OCI-LY7 (cell line): ENCODE results near the gene PGBD1. TPM values are rescaled to one million over a fixed set of nuclear protein-coding genes. Genes with fewer than 3 reads are reported as not detected.

Source experiments
- BruUV-seq: library from RNA; stranded (reverse); fragments of 400-500 nt; replicated peaks from 2 replicates; lab custom pipeline; 2021; lab: Mats Ljungman, UMichigan
- CTCF ChIA-PET: fragments of 300-600 bp; sonication (Branson Sonifier 250); formaldehyde crosslinking; loops from one replicate; lab custom pipeline; 2022; ENCODE audit warnings: antibody characterized with exemption; ENCODE audit not compliant: unreplicated experiment; lab: Charles Lee
- POLR2A ChIA-PET: fragments of 300-600 bp; sonication (Branson Sonifier 250); formaldehyde crosslinking; loops from one replicate; lab custom pipeline; 2022; ENCODE audit warnings: antibody characterized with exemption; lab: Charles Lee
- DNase-seq: peaks from one replicate; pipeline ENCODE4 v3.0.0-alpha.2; 2015; ENCODE audit warnings: low spot score
- H2AFZ ChIP-seq: fragments of 200-600 bp; sonication (generic), shearing (Covaris generic); 2 replicates; pipeline ENCODE4 v1.6.1; 2014; ENCODE audit warnings: mild to moderate bottlenecking, antibody characterized with exemption, low read length, moderate library complexity
- H3K27ac ChIP-seq: fragments of 200-600 bp; sonication (generic); 2 replicates; pipeline ENCODE4 v1.5.1; 2014; ENCODE audit warnings: mixed run types, low read depth, mild to moderate bottlenecking, moderate library complexity, low read length, inconsistent platforms; ENCODE audit not compliant: poor library complexity, severe bottlenecking
- H3K36me3 ChIP-seq: fragments of 200-600 bp; sonication (generic); 2 replicates; pipeline ENCODE4 v1.6.1; 2014; ENCODE audit warnings: mild to moderate bottlenecking, antibody characterized with exemption, low read length, moderate library complexity, mixed read lengths; ENCODE audit not compliant: insufficient read depth
- H3K4me1 ChIP-seq: fragments of 200-600 bp; sonication (generic); 2 replicates; pipeline ENCODE4 v1.5.1; 2014; ENCODE audit warnings: mild to moderate bottlenecking, low read length; ENCODE audit not compliant: insufficient read depth, poor library complexity, severe bottlenecking
- H3K4me2 ChIP-seq: fragments of 200-600 bp; sonication (generic); 2 replicates; pipeline ENCODE4 v1.6.1; 2014; ENCODE audit warnings: mild to moderate bottlenecking, low read length
- H3K4me3 ChIP-seq: fragments of 200-600 bp; sonication (generic); 2 replicates; pipeline ENCODE4 v1.5.1; 2014; ENCODE audit warnings: mild to moderate bottlenecking, low read depth, low read length; ENCODE audit not compliant: poor library complexity, severe bottlenecking
- H3K79me2 ChIP-seq: fragments of 200-600 bp; sonication (generic); 2 replicates; pipeline ENCODE4 v1.6.1; 2016; ENCODE audit warnings: low read depth, mild to moderate bottlenecking, low read length, moderate library complexity, mixed read lengths; ENCODE audit not compliant: insufficient read depth
- H3K9me2 ChIP-seq: fragments of 200-600 bp; sonication (generic); 2 replicates; pipeline ENCODE4 v1.6.1; 2016; ENCODE audit warnings: mild to moderate bottlenecking, low read length, mixed read lengths; ENCODE audit not compliant: insufficient read depth
- H3K9me3 ChIP-seq: fragments of 200-600 bp; sonication (generic); 2 replicates; pipeline ENCODE4 v1.6.1; 2014; ENCODE audit warnings: mild to moderate bottlenecking, mixed run types, low read length, mixed read lengths
- H4K20me1 ChIP-seq: fragments of 200-600 bp; sonication (generic); 2 replicates; pipeline ENCODE4 v1.6.1; 2014; ENCODE audit warnings: mild to moderate bottlenecking, antibody characterized with exemption, low read length, moderate library complexity, mixed read lengths; ENCODE audit not compliant: insufficient read depth
- CTCF ChIP-seq: fragments of 200-600 bp; sonication (generic); conservative IDR thresholded peaks from 2 replicates; pipeline ENCODE4 v1.5.1; 2014; ENCODE audit warnings: mild to moderate bottlenecking, antibody characterized with exemption, low read length, moderate library complexity, mixed read lengths
- EZH2phosphoT487 ChIP-seq: fragments of 200-600 bp; sonication (generic); IDR thresholded peaks from 2 replicates; pipeline ENCODE4 v1.6.1; 2018; ENCODE audit warnings: low read depth, borderline replicate concordance, mild to moderate bottlenecking, mixed run types, antibody characterized with exemption, low read length, moderate library complexity, mixed read lengths
- intact Hi-C: fragments of 100-400 bp; cut with micrococcal nuclease; formaldehyde crosslinking; loops from one replicate; pipeline ENCODE4 v1.10.0; 2022; ENCODE audit not compliant: unreplicated experiment
- total RNA-seq, 2 experiments: library from RNA; depleted of rRNA in 1 of 2; stranded (reverse); fragments of >200 nt in 1 of 2; shearing (Covaris generic) in 1 of 2; gene quantifications; 2 replicates each; pipeline ENCODE4 v1.2.3, GENCODE V29; 2014 to 2022

PGBD1 gene
- total RNA-seq, 2 experiments from 2014 or later, result 1.6 to 3.3 TPM

GRCh38 chr6:28252009-28252975 lies 29.1 kb upstream of the PGBD1 start, which contains the start of gene ZKSCAN4:
Gene ZKSCAN4, minus strand, starts transcription at chr6:28252269. Its CDS starts 289 bp downstream, at chr6:28251980.
- DNase-seq, result peak; percentile 92
- peak within 1 kb of the TSS; percentile 98 for H2AFZ ChIP-seq
- H3K9me2 ChIP-seq, result no peaks in the 10 kb centered on the region
- CTCF ChIA-PET, result interaction anchor here (1.1 to 1.2 kb wide), 2 partner anchors 111 to 153 kb away, joined by 3 to 7 read pairs; partner anchors contain the start of gene ZKSCAN8
- peaks cover 21% of the 10 kb centered on the region; the same call in 1 of the 2 replicates for H3K36me3 ChIP-seq
- H3K4me1 ChIP-seq, result peaks cover 21% of the 10 kb centered on the region
- H3K79me2 ChIP-seq, result peaks cover 16% of the 10 kb centered on the region
- TF ChIP-seq CTCF, result no peak
- no TSS peak for BruUV-seq
- H3K9me3 ChIP-seq, result peaks cover 4% of the 10 kb centered on the region; the same call in 1 of the 2 replicates
- H3K4me3 ChIP-seq, result peak within 1 kb of the TSS; percentile 99
- intact Hi-C loops, result loop anchor here (1.0 to 5.0 kb wide), 6 partner anchors 15 to 147 kb away; partner anchors contain the start of genes PGBD1, ZKSCAN8, ZSCAN12 and ZSCAN26
- H4K20me1 ChIP-seq, result 0 out of 2 replicates have a peak, but pooled peaks cover 4% of the 10 kb centered on the region
- peak within 1 kb of the TSS; percentile 83 for H3K4me2 ChIP-seq
- POLR2A ChIA-PET, result interaction anchor here (0.5 to 3.0 kb wide), 13 partner anchors 12 to 1714 kb away, joined by 3 to 24 read pairs (median 3); partner anchors contain the start of genes PGBD1, ZKSCAN8 and ZSCAN26
- H3K27ac ChIP-seq, result peak within 1 kb of the TSS; percentile 47

- H3K27ac ChIP-seq, result no peak overlapping the region
- DNase-seq, result no peak
- no peak overlapping the region for H3K4me3 ChIP-seq
- H4K20me1 ChIP-seq, result 0 out of 2 replicates have a peak, but pooled peaks cover 4% of the 10 kb centered on the region
- peaks cover 6% of the 10 kb centered on the region; the same call in 1 of the 2 replicates for H3K36me3 ChIP-seq
- H3K4me2 ChIP-seq, result no peak overlapping the region
- H3K9me3 ChIP-seq, result peaks cover 4% of the 10 kb centered on the region; the same call in 1 of the 2 replicates
- peaks cover 21% of the 10 kb centered on the region for H3K4me1 ChIP-seq
- CTCF ChIA-PET, result no interaction called here
- peaks cover 16% of the 10 kb centered on the region for H3K79me2 ChIP-seq
- no TSS peak for BruUV-seq
- POLR2A ChIA-PET, result interaction anchor here (0.5 to 3.0 kb wide), 4 partner anchors 13 to 116 kb away, joined by 3 to 24 read pairs (median 9); partner anchors contain the start of gene ZSCAN26
- intact Hi-C loops, result loop anchor here (5.0 kb wide), 1 partner anchor 98 kb away; no protein-coding TSS in a partner anchor
- no peaks in the 10 kb centered on the region for H3K9me2 ChIP-seq
- TF ChIP-seq EZH2phosphoT487 (no peak), CTCF (no peak)
- no peak overlapping the region for H2AFZ ChIP-seq
Measured at GRCh38 chr6:28254121-28254519, 27.3 kb upstream of the PGBD1 start.
